IMR-90 (cell line): ENCODE measurements around the gene EDIL3. TPM values are rescaled to one million over a fixed set of nuclear protein-coding genes. Genes with fewer than 3 reads are reported as not detected.
A peak's percentile ranks its signal among the peaks of the same experiment; 100 is the strongest.

Experiments used
- ATAC-seq: fragments of 200-7000 bp; cut with Tn5 transposase; 2 replicates; pipeline ENCODE4 v1.9.1; 2020; ENCODE audit warnings: low read depth, mild to moderate bottlenecking, moderate library complexity
- BruUV-seq: library from RNA; stranded (reverse); fragments of 400-500 nt; replicated peaks from 2 replicates; lab custom pipeline; 2021; lab: Mats Ljungman, UMichigan
- CTCF ChIA-PET: fragments of 300-600 bp; formaldehyde crosslinking; extraction: SDS; loops from one replicate; lab custom pipeline; 2021; ENCODE audit warnings: antibody characterized with exemption; lab: Yijun Ruan, JAX
- POLR2A ChIA-PET: fragments of 300-600 bp; sonication (Branson Sonifier 250); formaldehyde crosslinking; loops from one replicate; lab custom pipeline; 2022; ENCODE audit warnings: antibody characterized with exemption; ENCODE audit not compliant: unreplicated experiment; lab: Charles Lee
- DNase-seq: peaks from one replicate; pipeline ENCODE4 v3.0.0; 2013
- H2AFZ ChIP-seq: replicated peaks from 2 replicates; pipeline ENCODE3; 2013; ENCODE audit warnings: low read length, mild to moderate bottlenecking; ENCODE audit not compliant: poor library complexity
- H2AK5ac ChIP-seq: 2 replicates; pipeline ENCODE4 v1.6.1; 2013; ENCODE audit warnings: low read depth, low read length, inconsistent platforms
- H2AK9ac ChIP-seq: replicated peaks from 2 replicates; pipeline ENCODE3; 2013; ENCODE audit warnings: mild to moderate bottlenecking, low read depth, low read length, moderate library complexity; ENCODE audit not compliant: poor library complexity
- H2BK120ac ChIP-seq: 2 replicates; pipeline ENCODE4 v1.6.1; 2013; ENCODE audit warnings: low read depth, low read length, inconsistent platforms
- H2BK15ac ChIP-seq: 3 replicates; pipeline ENCODE4 v1.6.1; 2013; ENCODE audit warnings: low read depth, low read length, inconsistent platforms
- H2BK20ac ChIP-seq: 2 replicates; pipeline ENCODE4 v1.6.1; 2013; ENCODE audit warnings: low read depth, mild to moderate bottlenecking, inconsistent platforms, low read length, moderate library complexity
- H2BK5ac ChIP-seq: 2 replicates; pipeline ENCODE4 v1.6.1; 2013; ENCODE audit warnings: mild to moderate bottlenecking, low read depth, low read length, inconsistent platforms; ENCODE audit not compliant: poor library complexity, severe bottlenecking
- H3K14ac ChIP-seq: replicated peaks from 2 replicates; pipeline ENCODE4 v1.6.1; 2013; ENCODE audit warnings: low read depth, low read length, inconsistent platforms
- H3K18ac ChIP-seq: 2 replicates; pipeline ENCODE4 v1.6.1; 2013; ENCODE audit warnings: low read depth, low read length, control low read depth
- H3K23ac ChIP-seq: 2 replicates; pipeline ENCODE4 v1.6.1; 2013; ENCODE audit warnings: low read depth, low read length, inconsistent platforms
- H3K27ac ChIP-seq: 2 replicates; pipeline ENCODE4 v1.5.1; 2013; ENCODE audit warnings: mild to moderate bottlenecking, control low read depth, low read length; ENCODE audit not compliant: insufficient read depth
- H3K27me3 ChIP-seq: 2 replicates; pipeline ENCODE4 v1.6.1; 2013; ENCODE audit warnings: low read length; ENCODE audit not compliant: control insufficient read depth, insufficient read depth
- H3K36me3 ChIP-seq: 2 replicates; pipeline ENCODE4 v1.6.1; 2013; ENCODE audit warnings: low read length, mixed read lengths; ENCODE audit not compliant: control insufficient read depth, insufficient read depth
- H3K4ac ChIP-seq: 2 replicates; pipeline ENCODE4 v1.6.1; 2013; ENCODE audit warnings: low read depth, low read length, inconsistent platforms
- H3K4me1 ChIP-seq: 2 replicates; pipeline ENCODE4 v1.6.1; 2013; ENCODE audit warnings: low read length, mixed read lengths; ENCODE audit not compliant: control insufficient read depth, insufficient read depth
- H3K4me2 ChIP-seq: 2 replicates; pipeline ENCODE4 v1.6.1; 2013; ENCODE audit warnings: low read depth, mild to moderate bottlenecking, control low read depth, low read length, moderate library complexity
- H3K4me3 ChIP-seq: 2 replicates; pipeline ENCODE4 v1.5.1; 2013; ENCODE audit warnings: low read depth, mild to moderate bottlenecking, control low read depth, low read length, moderate library complexity; ENCODE audit not compliant: insufficient read depth
- H3K56ac ChIP-seq: 2 replicates; pipeline ENCODE4 v1.6.1; 2013; ENCODE audit warnings: low read length, inconsistent platforms; ENCODE audit not compliant: insufficient read depth; ENCODE audit errors: extremely low read depth
- H3K79me1 ChIP-seq, 2 experiments: 2 replicates each; pipeline ENCODE4 v1.6.1; 2013; ENCODE audit warnings: low read length in 2 of 2, inconsistent platforms in 1 of 2, low read depth in 1 of 2
- H3K9ac ChIP-seq: 2 replicates; pipeline ENCODE4 v1.6.1; 2013; ENCODE audit warnings: low read depth, low read length, control low read depth
- H3K9me1 ChIP-seq: 2 replicates; pipeline ENCODE4 v1.6.1; 2013; ENCODE audit warnings: low read length, inconsistent platforms; ENCODE audit not compliant: insufficient read depth
- H3K9me3 ChIP-seq: 2 replicates; pipeline ENCODE4 v1.6.1; 2013; ENCODE audit warnings: low read length; ENCODE audit not compliant: control insufficient read depth, insufficient read depth
- H4K20me1 ChIP-seq: 2 replicates; pipeline ENCODE4 v1.6.1; 2013; ENCODE audit warnings: low read length, inconsistent platforms; ENCODE audit not compliant: insufficient read depth
- H4K5ac ChIP-seq: 2 replicates; pipeline ENCODE4 v1.6.1; 2013; ENCODE audit warnings: mild to moderate bottlenecking, low read depth, low read length, control low read depth
- H4K8ac ChIP-seq, 2 experiments: 2 replicates each; pipeline ENCODE4 v1.6.1; 2013; ENCODE audit warnings: low read depth in 2 of 2, low read length in 2 of 2, control low read depth in 1 of 2, inconsistent platforms in 1 of 2
- H4K91ac ChIP-seq: 2 replicates; pipeline ENCODE4 v1.6.1; 2013; ENCODE audit warnings: low read depth, low read length, inconsistent platforms; ENCODE audit not compliant: insufficient read depth
- MAFK ChIP-seq: IDR thresholded peaks from 2 replicates; pipeline ENCODE4 v1.6.1; 2012; ENCODE audit warnings: low read depth, low read length, improper control_type of control experiment
- RAD21 ChIP-seq: IDR thresholded peaks from 2 replicates; pipeline ENCODE4 v1.6.1; 2012; ENCODE audit warnings: low read length, improper control_type of control experiment
- WGBS, 2 experiments: methylation state at CpG; one replicate each; pipeline versions ENCODE4 v1.1.5 to v1.1.7; 2013; ENCODE audit warnings: missing lambda C conversion rate in 2 of 2; ENCODE audit not compliant: insufficient read length in 1 of 2; ENCODE audit errors: extremely low coverage in 2 of 2; 5-methylcytosine and 5-hydroxymethylcytosine counted together
- dilution Hi-C: fragments of 300-500 bp; cut with HindIII; formaldehyde crosslinking; loops from one replicate; pipeline ENCODE4 v1.14.3; 2018; ENCODE audit warnings: low sequenced_read_pairs; ENCODE audit not compliant: unreplicated experiment
- in situ Hi-C: fragments of 300-500 bp; cut with MboI; formaldehyde crosslinking; loops from 3 replicates; pipeline ENCODE4 v1.14.3; 2019; ENCODE audit warnings: low sequenced_read_pairs, inconsistent platforms, mixed read lengths
- intact Hi-C: fragments of 100-400 bp; cut with micrococcal nuclease; formaldehyde crosslinking; loops from 2 replicates; pipeline ENCODE4 v1.10.0; 2022
- polyA plus RNA-seq, 3 experiments: library from polyadenylated mRNA; depleted of rRNA; stranded (reverse); fragments of >200 nt; gene quantifications; 2 replicates each; pipeline ENCODE4 v1.2.3, GENCODE V29; 2012; ENCODE audit warnings: low replicate concordance in 1 of 3
- total RNA-seq: library from RNA; depleted of rRNA; stranded (reverse); fragments of >200 nt; gene quantifications from 2 replicates; pipeline ENCODE4 v1.2.3, GENCODE V29; 2012

Gene EDIL3
- total and polyA plus RNA-seq, 2 of the 4 experiments (the other 2 are of a cell fraction): 55.5 to 82.8 TPM

GRCh38 chr5:84057211-84057610 is 327.5 kb downstream of the EDIL3 start:
- no peak overlapping the region for H3K27ac ChIP-seq
- BruUV-seq: TSS peak; percentile 11
- intact Hi-C loops: no loop called here

More at GRCh38 chr5:84057211-84057610, 327.5 kb downstream of the EDIL3 start:
- TF ChIP-seq MAFK (no peak), RAD21 (no peak)
- Histone ChIP-seq H3K9ac (no peak overlapping the region), H3K27me3 (no peaks in the 10 kb centered on the region), H3K79me1 (no peaks in the 10 kb centered on the region; a peak in 1 of 4 replicates), H3K18ac (no peak overlapping the region), H2BK20ac (no peak overlapping the region), H3K9me1 (no peaks in the 10 kb centered on the region), H4K5ac (no peak overlapping the region), H3K36me3 (peaks cover 2% of the 10 kb centered on the region; the same call in 1 of the 2 replicates), H3K23ac (no peak overlapping the region), H3K4ac (no peak overlapping the region), H2AK9ac (no peak overlapping the region), H3K9me3 (no peaks in the 10 kb centered on the region), H3K4me3 (no peak overlapping the region), H3K14ac (no peak overlapping the region), H2BK120ac (no peak overlapping the region), H2BK15ac (no peak overlapping the region), H3K4me2 (no peak overlapping the region), H4K20me1 (no peaks in the 10 kb centered on the region), H2AFZ (no peak overlapping the region), H4K8ac (no peak overlapping the region; a peak in 1 of 4 replicates), H2AK5ac (no peak overlapping the region), H2BK5ac (peak overlapping the region; percentile 82), H3K4me1 (no peaks in the 10 kb centered on the region; the same call in 1 of the 2 replicates), H3K56ac (no peak overlapping the region), H4K91ac (no peak overlapping the region)
- ATAC-seq (peak; percentile 53), DNase-seq (peak; percentile 44)
- dilution Hi-C loops (no loop called here), in situ Hi-C loops (no loop called here)
- ChIA-PET CTCF (no interaction called here), POLR2A (no interaction called here)
- WGBS, 2 experiments: no CpG with 5 or more reads among the region's 2 CpGs
